ENCODE data around the gene KIAA1217.
"Not testable (repeated sequence)": the region's sequence is repeated elsewhere in the genome, so short reads cannot be mapped to it uniquely, and the experiment has no call there.

The KIAA1217 gene

DNA sequence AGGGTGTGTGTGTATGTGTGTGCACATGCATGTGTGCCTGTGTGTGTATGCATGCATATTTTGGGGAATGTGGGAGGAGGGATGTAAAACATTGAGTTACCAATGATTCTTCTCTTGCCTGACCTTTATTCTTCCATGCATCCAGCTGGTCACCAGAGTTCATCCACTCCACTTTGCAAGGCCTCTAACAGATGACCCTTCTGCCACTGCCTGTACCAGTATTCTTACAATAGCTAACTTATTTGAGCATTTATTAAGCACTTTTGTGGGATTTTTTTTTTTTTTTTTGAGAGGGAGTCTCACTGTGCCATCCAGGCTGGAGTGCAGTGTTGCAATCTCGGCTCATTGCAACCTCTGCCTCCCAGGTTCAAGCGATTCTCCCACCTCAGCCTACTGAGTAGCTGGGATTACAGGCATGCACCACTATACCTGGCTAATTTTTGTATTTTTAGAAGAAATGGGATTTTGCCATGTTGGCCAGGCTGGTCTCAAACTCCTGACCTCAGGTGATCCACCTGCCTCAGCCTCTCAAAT, 233.8 kb downstream of the KIAA1217 start:
- not testable (repeated sequence) for H3K27ac ChIP-seq (ENCODE audit: low read depth, low read length); H3K4me3 ChIP-seq (ENCODE audit: low read depth in 1 of 2, low read length in 2 of 2); H3K36me3 ChIP-seq (ENCODE audit: control insufficient read depth in 1 of 2, insufficient read depth in 2 of 2, low read length in 2 of 2); H3K9ac ChIP-seq (ENCODE audit: low read depth in 1 of 2, low read length in 2 of 2); H3K27me3 ChIP-seq (ENCODE audit: control insufficient read depth in 1 of 2, insufficient read depth in 2 of 2, low read length in 2 of 2); H3K9me3 ChIP-seq (ENCODE audit: control insufficient read depth in 1 of 2, low read length in 2 of 2); H3K4me1 ChIP-seq (ENCODE audit: control insufficient read depth in 1 of 2, insufficient read depth in 2 of 2, low read length in 2 of 2)

DNA sequence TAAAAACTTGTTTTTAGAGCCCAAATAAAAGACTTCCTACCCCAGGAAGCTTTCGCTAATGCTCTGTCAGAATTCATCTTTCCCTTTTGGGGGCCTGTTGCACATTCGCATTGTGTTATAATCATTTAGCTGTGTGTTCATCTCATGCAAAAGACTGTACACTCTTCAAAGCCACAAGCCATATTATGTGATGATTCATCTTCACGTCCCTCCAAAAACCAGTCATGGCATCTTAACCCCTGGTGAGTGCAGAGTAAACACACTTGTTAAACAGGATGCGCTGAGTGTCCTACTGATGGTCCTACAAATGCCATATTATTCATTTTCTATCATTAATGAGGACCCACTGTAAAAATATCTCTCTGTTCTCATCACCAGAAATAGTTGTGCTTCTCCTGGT, 235.4 kb downstream of the KIAA1217 start:
- Histone ChIP-seq H3K36me3 (ENCODE audit: control insufficient read depth in 1 of 2, insufficient read depth in 2 of 2, low read length in 2 of 2) (no peaks in the 10 kb centered on the region), H3K27ac (ENCODE audit: low read depth, low read length) (no peak overlapping the region), H3K9me3 (ENCODE audit: control insufficient read depth in 1 of 2, low read length in 2 of 2) (no peaks in the 10 kb centered on the region), H3K27me3 (ENCODE audit: control insufficient read depth in 1 of 2, insufficient read depth in 2 of 2, low read length in 2 of 2) (no peaks in the 10 kb centered on the region), H3K9ac (ENCODE audit: low read depth in 1 of 2, low read length in 2 of 2) (no peak overlapping the region), H3K4me1 (ENCODE audit: control insufficient read depth in 1 of 2, insufficient read depth in 2 of 2, low read length in 2 of 2) (no peaks in the 10 kb centered on the region), H3K4me3 (ENCODE audit: low read depth in 1 of 2, low read length in 2 of 2) (no peak overlapping the region)

DNA sequence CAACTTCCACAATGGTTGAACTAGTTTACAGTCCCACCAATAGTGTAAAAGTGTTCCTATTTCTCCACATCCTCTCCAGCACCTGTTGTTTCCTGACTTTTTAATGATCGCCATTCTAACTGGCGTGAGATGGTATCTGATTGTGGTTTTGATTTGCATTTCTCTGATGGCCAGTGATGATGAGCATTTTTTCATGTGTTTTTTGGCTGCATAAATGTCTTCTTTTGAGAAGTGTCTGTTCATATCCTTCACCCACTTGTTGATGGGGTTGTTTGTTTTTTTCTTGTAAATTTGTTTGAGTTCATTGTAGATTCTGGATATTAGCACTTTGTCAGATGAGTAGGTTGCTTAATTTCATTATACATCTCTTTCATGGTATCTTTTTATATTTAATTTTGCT, 237.0 kb downstream of the KIAA1217 start:
- H3K27ac ChIP-seq (ENCODE audit: low read depth, low read length); H3K36me3 ChIP-seq (ENCODE audit: control insufficient read depth in 1 of 2, insufficient read depth in 2 of 2, low read length in 2 of 2); H3K4me1 ChIP-seq (ENCODE audit: control insufficient read depth in 1 of 2, insufficient read depth in 2 of 2, low read length in 2 of 2); H3K9ac ChIP-seq (ENCODE audit: low read depth in 1 of 2, low read length in 2 of 2); H3K4me3 ChIP-seq (ENCODE audit: low read depth in 1 of 2, low read length in 2 of 2); H3K9me3 ChIP-seq (ENCODE audit: control insufficient read depth in 1 of 2, low read length in 2 of 2); H3K27me3 ChIP-seq (ENCODE audit: control insufficient read depth in 1 of 2, insufficient read depth in 2 of 2, low read length in 2 of 2): not testable (repeated sequence)

DNA sequence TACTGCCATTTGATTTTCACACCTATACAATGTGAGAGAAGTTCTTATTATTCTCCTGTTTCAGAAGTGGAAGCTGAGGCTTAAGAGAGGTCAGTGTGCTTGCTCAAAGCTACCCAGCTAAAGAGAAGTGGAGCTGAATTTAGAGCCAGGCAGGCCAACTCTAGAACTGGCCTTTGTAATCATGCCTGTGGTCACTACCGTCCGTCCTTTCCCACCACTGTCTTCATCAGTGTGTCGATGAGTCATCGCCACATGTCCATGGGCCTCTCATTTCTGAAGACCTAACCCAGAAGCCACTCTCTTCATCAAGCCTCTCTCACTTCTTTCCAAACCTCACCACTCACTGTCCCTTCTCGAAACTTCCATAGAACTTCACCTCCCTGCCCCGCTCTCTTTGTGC, 237.8 kb downstream of the KIAA1217 start:
- no peaks in the 10 kb centered on the region for H3K9me3 ChIP-seq (ENCODE audit: control insufficient read depth in 1 of 2, low read length in 2 of 2)
- H3K4me1 ChIP-seq (ENCODE audit: control insufficient read depth in 1 of 2, insufficient read depth in 2 of 2, low read length in 2 of 2) = no peaks in the 10 kb centered on the region
- no peaks in the 10 kb centered on the region for H3K27me3 ChIP-seq (ENCODE audit: control insufficient read depth in 1 of 2, insufficient read depth in 2 of 2, low read length in 2 of 2)
- no peak overlapping the region for H3K4me3 ChIP-seq (ENCODE audit: low read depth in 1 of 2, low read length in 2 of 2)
- no peak overlapping the region for H3K9ac ChIP-seq (ENCODE audit: low read depth in 1 of 2, low read length in 2 of 2)
- H3K36me3 ChIP-seq (ENCODE audit: control insufficient read depth in 1 of 2, insufficient read depth in 2 of 2, low read length in 2 of 2) = no peaks in the 10 kb centered on the region
- no peak overlapping the region for H3K27ac ChIP-seq (ENCODE audit: low read depth, low read length)

DNA sequence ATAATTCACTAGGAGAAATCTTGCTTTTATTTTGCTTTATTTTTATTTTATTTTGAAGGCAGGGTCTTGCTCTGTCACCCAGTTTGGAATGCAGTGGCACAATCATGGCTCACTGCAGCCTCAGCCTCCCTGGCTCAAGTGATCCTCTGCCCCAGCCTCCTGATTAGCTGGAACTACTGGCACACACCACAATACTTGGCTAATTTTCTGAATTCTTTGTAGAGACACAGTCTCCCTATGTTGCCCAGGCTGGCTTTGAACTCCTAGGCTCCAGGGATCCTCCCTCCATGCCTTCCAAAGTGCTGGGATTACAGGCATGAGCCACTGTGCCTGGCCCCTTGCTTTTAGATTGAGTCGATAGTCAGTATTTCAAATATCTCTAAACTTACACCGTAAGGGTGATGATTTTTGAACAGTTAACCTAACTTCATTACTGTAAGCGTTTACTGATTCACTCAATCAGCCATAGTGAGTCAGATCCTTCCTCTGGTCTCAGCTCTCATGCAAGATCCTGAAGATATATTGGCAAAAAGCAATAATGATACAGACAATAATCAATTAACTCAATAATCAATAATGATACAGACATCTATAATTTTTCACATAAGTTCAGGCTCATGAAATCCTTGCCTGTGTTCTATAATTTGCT, 239.5 kb downstream of the KIAA1217 start:
- Histone ChIP-seq H3K27ac (ENCODE audit: low read depth, low read length) (no peak overlapping the region), H3K9ac (ENCODE audit: low read depth in 1 of 2, low read length in 2 of 2) (no peak overlapping the region), H3K4me3 (ENCODE audit: low read depth in 1 of 2, low read length in 2 of 2) (no peak overlapping the region), H3K27me3 (ENCODE audit: control insufficient read depth in 1 of 2, insufficient read depth in 2 of 2, low read length in 2 of 2) (no peaks in the 10 kb centered on the region), H3K4me1 (ENCODE audit: control insufficient read depth in 1 of 2, insufficient read depth in 2 of 2, low read length in 2 of 2) (no peaks in the 10 kb centered on the region), H3K9me3 (ENCODE audit: control insufficient read depth in 1 of 2, low read length in 2 of 2) (no peaks in the 10 kb centered on the region), H3K36me3 (ENCODE audit: control insufficient read depth in 1 of 2, insufficient read depth in 2 of 2, low read length in 2 of 2) (no peaks in the 10 kb centered on the region)

DNA sequence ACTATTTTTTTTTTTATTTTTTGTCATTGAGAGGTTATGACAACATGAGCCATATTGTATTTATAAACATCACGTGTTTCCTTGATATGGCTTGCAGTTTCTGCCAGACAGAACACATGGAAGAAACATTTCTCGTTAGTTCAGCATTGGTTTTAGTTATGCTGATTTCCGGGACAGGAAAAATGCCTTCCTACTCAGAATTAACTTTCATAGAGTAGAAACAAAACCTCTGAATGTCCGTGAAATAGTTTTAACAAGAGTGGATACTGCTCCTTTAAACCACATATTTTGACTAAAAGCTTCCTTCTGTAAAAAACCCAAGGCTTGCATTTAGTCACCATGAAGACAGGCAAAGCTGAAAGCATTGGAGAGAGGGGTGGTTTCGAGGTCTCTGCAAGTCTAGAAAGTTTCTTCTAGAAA, 240.4 kb downstream of the KIAA1217 start:
- H3K27me3 ChIP-seq (ENCODE audit: control insufficient read depth in 1 of 2, insufficient read depth in 2 of 2, low read length in 2 of 2) = no peaks in the 10 kb centered on the region
- no peaks in the 10 kb centered on the region for H3K9me3 ChIP-seq (ENCODE audit: control insufficient read depth in 1 of 2, low read length in 2 of 2)
- H3K9ac ChIP-seq (ENCODE audit: low read depth in 1 of 2, low read length in 2 of 2) = no peak overlapping the region
- no peaks in the 10 kb centered on the region for H3K36me3 ChIP-seq (ENCODE audit: control insufficient read depth in 1 of 2, insufficient read depth in 2 of 2, low read length in 2 of 2)
- no peaks in the 10 kb centered on the region for H3K4me1 ChIP-seq (ENCODE audit: control insufficient read depth in 1 of 2, insufficient read depth in 2 of 2, low read length in 2 of 2)
- no peak overlapping the region for H3K27ac ChIP-seq (ENCODE audit: low read depth, low read length)
- H3K4me3 ChIP-seq (ENCODE audit: low read depth in 1 of 2, low read length in 2 of 2) = peak overlapping the region in 1 of 2 donors; percentile 23

DNA sequence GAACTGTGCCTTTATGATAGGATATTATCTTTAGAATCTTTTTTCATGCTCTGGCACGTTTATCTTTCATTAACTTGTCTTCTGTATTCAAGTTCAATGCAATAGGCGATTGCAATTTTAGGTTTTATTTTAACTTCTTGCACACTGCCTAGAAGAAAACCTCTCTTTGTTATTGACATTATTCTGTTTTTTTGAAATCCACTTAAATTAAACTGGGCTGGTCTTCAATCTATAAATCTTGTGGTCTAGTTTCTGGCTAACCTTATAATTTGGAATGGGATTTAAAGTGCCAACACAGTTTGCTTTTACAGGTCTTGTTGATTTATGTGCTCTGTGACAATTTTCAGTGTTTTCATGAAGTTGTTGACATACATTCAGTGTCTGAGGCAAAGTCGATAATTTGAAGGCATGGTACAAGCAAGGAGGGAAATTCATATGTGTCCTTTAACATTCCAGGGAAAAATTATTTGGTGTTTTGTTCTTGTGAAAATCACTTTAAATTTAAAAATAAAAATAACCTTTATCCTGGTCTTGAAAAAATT, 240.9 kb downstream of the KIAA1217 start:
- H3K9ac ChIP-seq (ENCODE audit: low read depth in 1 of 2, low read length in 2 of 2) = no peak overlapping the region
- H3K4me3 ChIP-seq (ENCODE audit: low read depth in 1 of 2, low read length in 2 of 2) = peak overlapping the region in 1 of 2 donors; percentile 23
- H3K27ac ChIP-seq (ENCODE audit: low read depth, low read length) = no peak overlapping the region

DNA sequence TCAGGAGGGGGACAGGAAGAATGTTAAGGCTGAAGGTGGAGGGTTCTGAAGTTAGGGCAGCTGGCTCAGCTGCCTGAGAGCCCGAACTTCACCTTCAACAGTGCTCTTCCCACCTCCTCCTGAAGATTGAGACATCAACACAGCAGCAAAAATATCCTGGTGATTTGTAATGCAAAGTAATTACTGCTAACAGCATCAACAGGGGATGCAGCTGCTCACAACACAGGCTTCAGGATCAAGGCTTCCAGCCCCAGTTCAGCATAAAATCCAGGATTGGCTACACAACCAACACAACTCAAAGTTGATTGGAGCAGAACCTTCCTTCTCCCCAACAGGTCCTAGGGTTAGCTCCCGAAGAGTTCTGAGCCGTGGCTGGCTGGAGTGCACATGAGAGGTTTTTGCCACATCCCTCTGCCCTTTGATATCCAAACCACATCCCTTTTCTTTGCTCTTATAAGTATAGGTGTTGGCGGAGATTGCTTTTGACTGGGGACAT, 242.4 kb downstream of the KIAA1217 start:
- no peak overlapping the region for H3K9ac ChIP-seq (ENCODE audit: low read depth in 1 of 2, low read length in 2 of 2)
- H3K4me3 ChIP-seq (ENCODE audit: low read depth in 1 of 2, low read length in 2 of 2) = no peak overlapping the region
- no peak overlapping the region for H3K27ac ChIP-seq (ENCODE audit: low read depth, low read length)

More for the DNA sequence above, 240.9 kb downstream of the KIAA1217 start:
- H3K4me1 ChIP-seq (ENCODE audit: control insufficient read depth in 1 of 2, insufficient read depth in 2 of 2, low read length in 2 of 2) = no peaks in the 10 kb centered on the region
- H3K9me3 ChIP-seq (ENCODE audit: control insufficient read depth in 1 of 2, low read length in 2 of 2) = no peaks in the 10 kb centered on the region
- no peaks in the 10 kb centered on the region for H3K36me3 ChIP-seq (ENCODE audit: control insufficient read depth in 1 of 2, insufficient read depth in 2 of 2, low read length in 2 of 2)
- H3K27me3 ChIP-seq (ENCODE audit: control insufficient read depth in 1 of 2, insufficient read depth in 2 of 2, low read length in 2 of 2) = no peaks in the 10 kb centered on the region

GRCh38 chr10:24452030-24452429, 243.1 kb downstream of the KIAA1217 start:
- Histone ChIP-seq H3K27ac (ENCODE audit: low read depth, low read length) (no peak overlapping the region), H3K9ac (ENCODE audit: low read depth in 1 of 2, low read length in 2 of 2) (no peak overlapping the region), H3K36me3 (ENCODE audit: control insufficient read depth in 1 of 2, insufficient read depth in 2 of 2, low read length in 2 of 2) (no peaks in the 10 kb centered on the region), H3K27me3 (ENCODE audit: control insufficient read depth in 1 of 2, insufficient read depth in 2 of 2, low read length in 2 of 2) (no peaks in the 10 kb centered on the region), H3K4me1 (ENCODE audit: control insufficient read depth in 1 of 2, insufficient read depth in 2 of 2, low read length in 2 of 2) (peaks cover 0 to 5% of the 10 kb centered on the region in 2 donors), H3K9me3 (ENCODE audit: control insufficient read depth in 1 of 2, low read length in 2 of 2) (no peaks in the 10 kb centered on the region), H3K4me3 (ENCODE audit: low read depth in 1 of 2, low read length in 2 of 2) (no peak overlapping the region)

More for the DNA sequence above, 242.4 kb downstream of the KIAA1217 start:
- Histone ChIP-seq H3K4me1 (ENCODE audit: control insufficient read depth in 1 of 2, insufficient read depth in 2 of 2, low read length in 2 of 2) (peaks cover 0 to 4% of the 10 kb centered on the region in 2 donors), H3K9me3 (ENCODE audit: control insufficient read depth in 1 of 2, low read length in 2 of 2) (no peaks in the 10 kb centered on the region), H3K27me3 (ENCODE audit: control insufficient read depth in 1 of 2, insufficient read depth in 2 of 2, low read length in 2 of 2) (no peaks in the 10 kb centered on the region), H3K36me3 (ENCODE audit: control insufficient read depth in 1 of 2, insufficient read depth in 2 of 2, low read length in 2 of 2) (no peaks in the 10 kb centered on the region)

GRCh38 chr10:24453404-24453830, 244.5 kb downstream of the KIAA1217 start:
- H3K4me3 ChIP-seq (ENCODE audit: low read depth in 1 of 2, low read length in 2 of 2) = no peak overlapping the region
- H3K9ac ChIP-seq (ENCODE audit: low read depth in 1 of 2, low read length in 2 of 2) = no peak overlapping the region
- no peaks in the 10 kb centered on the region for H3K36me3 ChIP-seq (ENCODE audit: control insufficient read depth in 1 of 2, insufficient read depth in 2 of 2, low read length in 2 of 2)

More at GRCh38 chr10:24453404-24453830, 244.5 kb downstream of the KIAA1217 start:
- no peak overlapping the region for H3K27ac ChIP-seq (ENCODE audit: low read depth, low read length)
- H3K27me3 ChIP-seq (ENCODE audit: control insufficient read depth in 1 of 2, insufficient read depth in 2 of 2, low read length in 2 of 2) = no peaks in the 10 kb centered on the region
- no peaks in the 10 kb centered on the region for H3K9me3 ChIP-seq (ENCODE audit: control insufficient read depth in 1 of 2, low read length in 2 of 2)
- H3K4me1 ChIP-seq (ENCODE audit: control insufficient read depth in 1 of 2, insufficient read depth in 2 of 2, low read length in 2 of 2) = peaks cover 0 to 14% of the 10 kb centered on the region in 2 donors

Data from duodenal mucosa (tissue), 2 donors.